Measurements from ENCODE around the gene MAP2K7.
"Not testable (repeated sequence)": the region's sequence is repeated elsewhere in the genome, so short reads cannot be mapped to it uniquely, and the experiment has no call there.

The MAP2K7 gene

DNA sequence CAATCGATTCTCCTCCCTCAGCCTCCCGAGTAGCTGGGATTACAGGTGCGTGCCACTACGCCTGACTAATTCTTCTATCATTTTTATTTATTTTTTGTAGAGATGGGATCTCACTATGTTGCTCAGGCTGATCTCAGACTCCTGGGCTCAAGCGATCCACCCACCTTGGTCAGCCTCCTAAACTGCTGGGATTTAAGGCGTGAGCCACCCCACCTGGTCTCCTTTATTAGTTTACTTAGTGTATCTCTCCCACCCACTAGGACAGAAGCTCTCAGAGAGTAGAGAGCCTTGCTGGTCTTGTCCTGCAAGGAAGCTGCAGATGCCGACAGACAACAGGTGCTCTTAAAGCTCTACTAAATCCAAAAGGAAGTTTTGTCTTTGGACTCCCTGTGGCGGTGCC, 17.9 kb upstream of the MAP2K7 start:
- no peak for DNase-seq

DNA sequence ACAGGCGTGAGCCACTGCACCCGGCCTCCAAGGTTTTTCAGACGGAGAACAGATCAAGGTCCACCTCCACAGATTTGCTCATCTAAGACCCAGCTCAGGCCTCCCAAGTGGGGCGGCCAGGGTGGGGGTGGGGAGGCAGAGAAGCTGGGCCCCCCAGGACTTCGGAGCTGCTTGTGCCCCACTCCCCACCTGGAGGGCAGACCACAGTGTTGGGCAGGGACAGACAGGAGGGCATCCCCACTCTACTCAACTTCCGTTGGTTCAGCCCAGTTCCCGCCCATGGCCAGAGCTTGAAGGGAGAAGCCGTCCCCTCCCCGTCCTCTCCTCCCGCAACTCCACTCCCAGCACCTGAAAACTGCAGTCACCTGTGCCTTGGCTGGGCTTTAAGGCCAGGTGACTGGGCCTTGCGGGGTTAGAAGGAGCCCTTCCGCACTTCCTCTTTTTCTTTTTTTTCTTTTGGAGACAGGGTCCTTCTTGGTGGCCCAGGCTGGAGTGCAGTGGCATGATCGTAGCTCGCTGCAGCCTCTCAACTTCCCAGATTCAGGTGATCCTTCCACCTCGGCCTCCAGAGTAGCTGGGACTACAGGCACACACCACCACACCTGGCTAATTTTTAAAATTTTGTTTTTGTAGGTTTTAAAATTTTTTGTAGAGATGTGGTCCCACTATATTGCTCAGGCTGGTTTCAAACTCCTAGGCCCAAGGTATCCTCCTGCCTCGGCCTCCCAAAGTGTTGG, 16.1 kb upstream of the MAP2K7 start:
- no peak for DNase-seq

DNA sequence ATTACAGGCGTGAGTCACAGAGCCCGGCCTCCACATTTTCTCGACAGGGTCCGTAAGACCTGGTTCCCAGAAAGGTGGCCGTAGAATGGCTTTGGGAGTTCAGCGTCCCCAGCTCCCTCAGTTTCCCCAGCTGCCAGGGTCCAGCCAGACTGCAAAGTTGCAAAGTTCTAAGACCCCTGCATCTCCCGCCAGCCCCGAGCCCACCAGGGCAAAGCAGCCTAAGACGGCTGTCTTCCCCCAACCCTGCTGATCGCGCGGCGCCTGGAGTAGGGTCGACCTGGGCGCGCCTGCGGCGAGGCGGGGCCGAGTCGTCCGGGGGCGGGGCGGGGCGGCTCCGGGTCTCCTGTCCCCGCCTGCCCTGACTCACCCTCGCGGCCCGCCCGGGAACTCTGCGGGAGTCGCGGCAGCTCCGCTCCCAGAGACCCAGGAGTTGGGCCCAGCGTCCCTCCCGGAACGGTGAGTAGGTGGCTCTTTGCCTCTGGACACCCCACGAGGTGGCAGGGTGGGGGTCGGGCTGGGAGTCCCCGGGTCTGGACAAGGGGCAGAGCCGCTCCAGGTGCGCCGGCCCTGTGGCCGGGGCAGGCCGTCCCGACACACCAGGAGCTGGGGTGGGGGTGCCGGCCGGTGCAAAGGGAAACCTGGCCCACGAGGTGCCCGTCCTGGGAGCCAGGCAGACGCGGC, 15.4 kb upstream of the MAP2K7 start, which contains the start of gene LRRC8E:
LRRC8E (plus strand) TSS at position 366 of the 681 bp plus-strand sequence. CDS start 7,094 bp downstream, outside the sequence.
- no peak for DNase-seq

DNA sequence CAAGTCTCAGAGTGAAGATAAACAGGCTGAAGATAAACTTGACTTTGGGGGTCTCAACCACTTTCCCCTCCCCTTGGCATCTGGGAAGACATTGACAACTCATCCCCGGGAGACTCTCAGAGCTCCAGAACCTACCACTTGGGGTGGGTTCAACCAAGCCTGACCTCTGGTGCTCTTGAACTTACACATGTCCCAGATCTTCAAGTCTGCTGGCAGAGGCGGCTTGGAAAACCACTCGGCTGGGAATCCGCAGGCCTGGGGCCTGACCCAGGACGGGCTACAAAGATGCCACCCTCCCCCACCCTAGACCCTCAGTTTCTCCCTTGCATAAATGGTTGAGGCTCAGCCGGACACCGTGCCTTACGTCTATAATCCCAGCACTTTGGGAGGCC, 14.9 kb upstream of the MAP2K7 start:
- no peak for DNase-seq

DNA sequence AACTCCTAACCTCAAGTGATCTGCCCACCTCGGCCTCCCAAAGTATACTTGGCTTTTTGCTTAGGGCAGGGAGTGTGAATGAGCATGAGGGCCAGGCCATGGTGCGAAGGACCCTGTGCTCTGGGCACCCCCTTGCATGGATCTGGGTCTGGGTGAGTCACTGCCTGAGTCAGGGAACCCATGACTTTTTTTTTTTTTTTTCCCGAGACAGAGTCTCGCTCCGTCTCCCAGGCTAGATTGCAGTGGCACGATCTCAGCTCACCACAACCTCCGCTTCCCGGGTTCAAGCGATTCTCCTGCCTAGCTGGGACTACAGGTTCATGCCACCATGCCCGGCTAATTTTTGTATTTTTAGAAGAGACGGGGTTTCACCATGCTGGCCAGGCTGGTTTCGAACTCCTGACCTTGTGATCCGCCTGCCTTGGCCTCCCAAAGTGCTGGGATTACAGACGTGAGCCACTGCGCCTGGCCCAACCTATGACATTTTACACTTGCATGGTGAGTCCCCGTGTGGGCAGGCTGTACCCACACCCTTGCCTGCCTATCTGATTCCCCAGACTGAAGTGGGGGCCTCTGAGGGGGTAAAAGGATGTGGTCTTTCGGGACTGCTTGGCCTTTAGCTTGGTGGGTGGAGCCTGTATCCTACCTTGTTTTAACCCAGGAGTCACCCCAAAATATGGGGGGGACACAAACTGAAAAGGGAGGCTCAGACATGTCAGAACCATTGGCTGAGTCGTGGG, 10.1 kb upstream of the MAP2K7 start:
- DNase-seq: not testable (repeated sequence)

DNA sequence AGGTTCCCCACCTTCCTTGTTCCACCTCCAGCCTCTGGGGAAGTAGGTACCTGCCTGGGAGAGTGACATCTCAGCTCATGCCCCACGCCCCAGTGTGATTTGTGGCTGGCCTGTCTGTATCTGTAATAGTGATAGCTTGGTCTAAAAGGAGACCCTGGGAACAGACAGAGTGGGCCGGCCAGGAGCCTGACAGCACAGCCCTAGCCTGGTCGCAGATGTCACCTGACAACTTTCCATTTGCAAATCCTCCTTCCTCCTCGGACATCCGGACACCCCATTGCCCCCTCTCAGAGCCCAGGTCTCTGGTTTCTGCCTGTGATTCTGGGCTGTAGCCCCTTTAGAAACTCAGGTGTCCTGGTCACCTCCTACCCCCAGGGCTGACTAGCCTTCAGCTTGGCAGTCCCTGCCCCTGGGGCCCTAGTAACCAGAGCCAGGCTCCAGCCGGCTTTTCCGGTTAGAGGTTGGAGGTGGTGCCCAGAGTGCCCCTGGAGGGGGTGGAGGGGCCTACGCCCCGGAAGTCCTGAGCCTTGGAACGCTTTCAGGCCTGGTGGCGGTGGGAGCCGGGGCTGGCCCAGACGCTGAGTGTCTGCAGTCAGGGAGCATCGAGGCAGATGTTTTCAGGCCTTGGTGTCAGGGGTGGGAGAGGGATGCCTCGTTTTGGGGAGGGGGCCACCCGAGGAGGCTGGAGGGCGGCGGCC, 8.9 kb upstream of the MAP2K7 start:
- DNase-seq: no peak

DNA sequence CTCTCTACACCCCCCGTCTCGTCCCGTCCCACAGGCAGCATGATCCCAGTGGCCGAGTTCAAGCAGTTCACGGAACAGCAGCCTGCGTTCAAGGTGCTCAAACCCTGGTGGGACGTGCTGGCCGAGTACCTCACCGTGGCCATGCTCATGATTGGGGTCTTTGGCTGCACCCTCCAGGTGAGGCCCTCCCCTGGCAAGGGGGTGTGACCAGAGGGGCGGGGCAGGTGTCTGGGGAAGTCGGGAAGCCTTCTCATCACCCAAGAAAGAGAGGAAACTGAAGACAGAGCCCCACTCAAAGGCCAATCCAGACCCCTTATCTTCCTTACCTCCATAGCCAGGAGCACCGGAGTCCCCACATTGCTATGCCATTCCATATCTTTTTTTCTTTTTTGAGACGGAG, 8.1 kb upstream of the MAP2K7 start:
- DNase-seq: no peak

DNA sequence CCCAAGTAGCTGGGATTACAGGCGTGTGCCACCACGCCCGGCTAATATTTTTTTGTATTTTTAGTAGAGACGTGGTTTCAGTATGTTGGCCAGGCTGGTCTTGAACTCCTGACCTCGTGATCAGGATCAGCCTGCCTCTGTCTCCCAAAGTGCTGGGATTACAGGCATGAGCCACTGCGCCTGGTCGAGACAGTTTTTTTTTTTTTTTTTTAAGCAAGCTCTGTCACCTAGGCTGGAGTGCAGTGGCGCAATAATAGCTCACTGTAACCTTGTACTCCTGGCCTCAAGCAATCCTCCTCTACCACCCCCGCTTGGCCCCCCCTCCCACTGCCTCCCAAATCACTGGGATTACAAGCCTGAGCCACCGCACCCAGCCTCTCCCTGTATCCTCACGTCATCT, 6.4 kb upstream of the MAP2K7 start:
- no peak for DNase-seq

DNA sequence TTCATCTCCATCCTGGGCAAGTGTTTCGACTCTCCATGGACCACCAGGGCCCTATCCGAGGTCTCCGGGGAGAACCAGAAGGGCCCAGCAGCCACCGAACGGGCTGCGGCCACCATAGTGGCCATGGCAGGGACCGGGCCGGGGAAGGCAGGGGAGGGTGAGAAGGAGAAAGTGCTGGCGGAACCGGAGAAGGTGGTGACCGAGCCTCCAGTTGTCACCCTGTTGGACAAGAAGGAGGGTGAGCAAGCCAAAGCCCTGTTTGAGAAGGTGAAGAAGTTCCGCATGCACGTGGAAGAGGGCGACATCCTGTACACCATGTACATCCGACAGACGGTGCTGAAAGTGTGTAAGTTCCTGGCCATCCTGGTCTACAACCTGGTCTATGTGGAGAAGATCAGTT, 4.7 kb upstream of the MAP2K7 start:
- no peak for DNase-seq

DNA sequence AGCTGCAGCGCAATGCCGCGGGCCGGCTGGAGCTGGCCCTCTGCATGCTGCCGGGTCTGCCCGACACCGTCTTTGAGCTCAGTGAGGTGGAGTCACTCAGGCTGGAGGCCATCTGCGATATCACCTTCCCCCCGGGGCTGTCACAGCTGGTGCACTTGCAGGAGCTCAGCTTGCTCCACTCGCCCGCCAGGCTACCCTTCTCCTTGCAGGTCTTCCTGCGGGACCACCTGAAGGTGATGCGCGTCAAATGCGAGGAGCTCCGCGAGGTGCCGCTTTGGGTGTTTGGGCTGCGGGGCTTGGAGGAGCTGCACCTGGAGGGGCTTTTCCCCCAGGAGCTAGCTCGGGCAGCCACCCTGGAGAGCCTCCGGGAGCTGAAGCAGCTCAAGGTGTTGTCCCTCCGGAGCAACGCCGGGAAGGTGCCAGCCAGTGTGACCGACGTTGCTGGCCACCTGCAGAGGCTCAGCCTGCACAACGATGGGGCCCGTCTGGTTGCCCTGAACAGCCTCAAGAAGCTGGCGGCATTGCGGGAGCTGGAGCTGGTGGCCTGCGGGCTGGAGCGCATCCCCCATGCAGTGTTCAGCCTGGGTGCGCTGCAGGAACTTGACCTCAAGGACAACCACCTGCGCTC, 3.8 kb upstream of the MAP2K7 start:
- no peak for DNase-seq

DNA sequence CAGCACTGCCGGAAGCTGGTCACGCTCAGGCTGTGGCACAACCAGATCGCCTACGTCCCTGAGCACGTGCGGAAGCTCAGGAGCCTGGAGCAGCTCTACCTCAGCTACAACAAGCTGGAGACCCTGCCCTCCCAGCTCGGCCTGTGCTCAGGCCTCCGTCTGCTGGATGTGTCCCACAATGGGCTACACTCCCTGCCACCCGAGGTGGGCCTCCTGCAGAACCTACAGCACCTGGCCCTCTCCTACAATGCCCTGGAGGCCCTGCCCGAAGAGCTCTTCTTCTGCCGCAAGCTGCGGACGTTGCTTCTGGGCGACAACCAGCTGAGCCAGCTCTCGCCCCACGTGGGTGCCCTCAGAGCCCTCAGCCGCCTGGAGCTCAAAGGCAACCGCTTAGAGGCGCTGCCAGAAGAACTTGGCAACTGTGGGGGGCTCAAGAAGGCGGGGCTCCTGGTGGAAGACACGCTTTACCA, 3.2 kb upstream of the MAP2K7 start:
- no peak for DNase-seq

DNA sequence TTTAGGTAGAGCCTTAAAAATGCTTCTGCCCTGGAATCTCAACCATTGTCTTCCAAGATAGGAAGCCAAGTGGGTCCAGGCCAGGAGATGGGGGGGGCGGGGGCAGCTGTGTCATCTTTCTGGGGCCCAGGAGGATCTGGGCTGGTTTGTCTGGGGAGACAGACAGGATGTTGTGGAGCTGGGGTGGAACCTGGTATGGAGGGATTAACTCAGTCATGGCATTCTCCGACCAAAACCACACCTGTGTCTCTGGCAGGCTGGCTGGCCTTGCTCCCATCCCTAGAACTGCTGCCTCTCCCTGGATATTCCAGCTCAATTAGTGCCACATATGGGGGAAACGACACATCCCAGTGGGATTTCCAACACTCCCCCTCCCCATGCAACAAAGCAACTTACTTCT, 2.7 kb upstream of the MAP2K7 start:
- no peak for DNase-seq

DNA sequence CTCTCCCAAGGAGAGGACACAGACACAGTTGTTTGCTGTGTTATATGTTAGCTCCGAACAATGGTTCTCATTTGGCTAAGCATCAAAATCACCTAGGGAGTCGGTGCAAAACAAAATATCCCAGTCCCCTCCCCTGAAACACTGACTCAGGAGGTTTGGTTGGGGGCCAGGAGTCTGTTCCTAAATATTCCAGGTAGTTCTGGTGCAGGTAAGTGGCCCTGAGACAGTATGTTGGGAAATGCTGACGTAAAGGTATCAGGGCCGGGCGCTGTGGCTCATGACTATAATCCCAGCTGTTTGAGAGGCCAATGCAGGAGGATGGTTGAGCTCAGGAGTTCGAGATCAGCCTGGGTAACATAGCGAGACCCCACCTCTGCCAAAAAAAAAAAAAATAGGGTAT, 2.3 kb upstream of the MAP2K7 start:
- no peak for DNase-seq

DNA sequence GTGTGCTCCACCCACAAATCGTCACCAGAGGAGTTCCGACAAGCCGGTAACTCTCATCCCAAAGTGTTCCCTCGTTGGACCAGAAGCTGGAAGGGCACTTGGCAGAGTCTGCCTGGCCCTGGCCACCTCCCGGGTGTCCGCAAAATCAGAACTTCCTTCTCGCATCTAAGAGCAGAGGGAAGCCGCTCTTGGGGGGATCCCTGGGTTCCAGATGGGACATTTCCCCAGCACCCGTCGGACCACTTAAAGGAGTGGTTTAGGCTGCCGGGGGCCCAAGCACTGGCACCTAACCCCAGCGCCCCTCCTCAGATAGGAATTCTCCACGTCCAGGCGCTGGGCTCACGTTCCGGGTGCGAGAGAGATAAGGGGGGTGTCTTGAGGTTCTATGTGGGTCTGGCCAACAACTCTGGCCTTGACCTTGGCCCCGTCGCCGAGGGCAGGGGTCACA, 857 bp upstream of the MAP2K7 start:
- DNase-seq: no peak

DNA sequence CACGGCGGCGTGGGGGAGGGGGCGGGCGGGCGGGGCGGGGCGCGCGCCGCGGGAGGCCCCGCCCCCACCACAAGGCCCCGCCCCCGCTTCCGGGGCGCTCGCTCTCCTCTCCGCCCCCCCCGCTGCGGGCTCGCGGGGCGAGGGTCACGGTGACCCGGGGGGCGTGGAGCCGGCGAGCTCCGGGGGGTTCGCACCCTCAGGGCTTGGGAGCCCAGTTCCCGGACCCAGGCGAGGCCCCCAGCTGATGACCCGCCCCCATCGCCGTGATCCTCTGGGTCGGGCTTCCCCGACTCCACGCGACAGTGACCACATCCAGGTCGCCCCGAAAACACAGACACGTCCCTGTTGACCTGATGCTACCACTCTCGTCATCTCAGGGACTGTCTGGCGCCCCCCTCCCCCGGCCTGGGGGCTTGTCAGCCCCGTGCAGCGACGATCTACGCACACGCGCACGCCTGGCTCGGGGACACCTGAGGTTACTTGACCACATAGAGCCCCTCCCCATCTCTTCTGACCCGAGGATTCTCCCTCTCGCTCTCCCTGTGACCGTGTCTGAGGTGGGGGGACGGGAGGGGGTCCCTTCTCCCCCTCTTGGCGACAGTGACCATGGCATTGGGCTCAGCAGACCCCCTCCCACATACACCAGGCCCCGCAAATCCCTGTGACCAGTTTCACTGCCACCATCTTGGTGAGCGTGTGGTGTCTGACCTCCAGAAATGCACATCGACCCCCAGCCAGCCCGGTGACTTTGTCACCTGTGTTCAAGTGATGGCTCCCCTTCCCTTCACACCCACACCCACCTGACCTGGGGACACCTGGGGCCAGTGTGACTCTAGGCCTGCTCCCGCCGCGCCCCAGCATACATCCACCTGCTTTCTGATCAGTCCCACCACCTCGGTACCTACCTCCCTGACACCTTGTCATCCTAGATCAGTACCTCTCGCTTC, 670 bp downstream of the MAP2K7 start:
- DNase-seq: peak; percentile 69

DNA sequence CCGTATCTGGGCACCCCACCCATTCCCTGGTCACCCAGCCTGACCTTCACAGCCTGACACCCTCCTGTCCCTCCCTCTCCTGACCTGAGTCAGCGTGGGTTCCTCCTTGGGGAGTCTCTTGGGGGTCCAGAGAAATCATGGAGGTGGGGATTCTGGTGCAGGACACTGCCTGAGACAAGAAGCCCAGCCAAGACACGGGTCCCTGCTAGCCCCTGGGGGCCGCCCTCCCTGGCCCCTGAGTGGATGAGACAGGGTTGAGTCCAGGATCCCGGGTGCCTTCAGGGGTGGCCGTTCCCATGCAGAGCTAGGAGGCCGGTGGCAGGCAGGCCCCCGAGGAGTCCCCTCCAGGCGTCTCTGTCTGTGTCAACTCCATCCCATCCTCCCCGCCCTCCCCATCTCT, 1.6 kb downstream of the MAP2K7 start:
- no peak for DNase-seq

DNA sequence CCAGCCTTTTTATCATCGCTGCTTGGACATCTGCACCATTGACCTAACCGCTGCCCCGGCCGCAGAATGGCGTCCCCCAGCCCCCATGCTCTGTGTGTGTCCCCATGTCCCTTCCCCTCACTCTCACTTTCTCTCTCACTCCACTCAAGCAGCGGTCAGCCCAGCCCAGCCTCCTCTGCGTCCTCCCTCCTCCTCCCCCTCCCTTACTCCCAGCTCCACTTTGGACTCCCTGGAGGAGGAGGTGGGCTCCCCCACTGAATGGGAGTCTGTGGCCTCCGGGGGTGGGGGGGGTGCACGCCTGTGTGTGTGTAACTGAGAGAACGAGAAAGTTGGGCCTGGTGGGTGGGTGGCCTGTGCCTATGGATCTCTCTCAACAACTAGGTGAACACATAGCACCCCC, 2.2 kb downstream of the MAP2K7 start:
- DNase-seq: no peak

DNA sequence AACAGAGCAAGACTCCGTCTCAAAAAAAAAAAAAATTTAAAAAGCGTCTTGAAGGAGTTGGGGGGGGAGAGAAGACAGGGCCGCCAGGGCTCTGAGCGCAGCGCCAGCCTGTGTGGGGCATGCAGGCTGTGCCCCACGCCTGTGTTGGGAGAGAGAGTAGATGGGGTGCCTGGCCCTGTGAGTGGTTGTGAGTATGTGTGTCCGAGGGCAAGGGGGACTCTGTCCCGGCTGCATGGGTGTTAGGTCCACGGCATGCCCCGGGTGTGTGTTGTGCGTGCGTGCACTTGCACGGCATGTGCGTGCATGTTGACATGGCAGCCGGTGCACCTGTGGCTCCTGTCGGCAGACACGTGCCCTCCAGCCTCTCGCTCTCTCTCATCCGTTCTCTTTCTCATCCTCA, 3.4 kb downstream of the MAP2K7 start:
- no peak for DNase-seq

DNA sequence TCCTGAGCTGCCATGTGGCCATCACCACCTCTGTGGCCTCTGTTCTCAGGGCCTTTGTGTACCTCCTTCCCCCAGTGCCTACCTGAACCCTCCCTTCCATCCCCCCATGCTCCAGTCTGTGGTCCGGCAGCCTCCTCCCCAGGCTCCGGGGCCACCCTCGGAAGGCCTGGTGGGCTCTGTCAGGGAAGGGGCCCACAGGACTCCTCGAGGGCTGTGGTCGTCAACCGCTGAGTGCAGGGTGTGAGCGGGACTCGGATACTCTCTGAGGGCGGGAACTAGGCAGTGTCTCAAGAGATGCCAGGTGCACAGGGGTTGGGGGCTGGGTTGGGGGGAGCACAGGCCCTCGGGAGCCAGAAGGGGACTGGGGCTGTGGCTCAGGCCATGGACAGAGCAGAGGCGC, 3.9 kb downstream of the MAP2K7 start:
- DNase-seq: no peak

DNA sequence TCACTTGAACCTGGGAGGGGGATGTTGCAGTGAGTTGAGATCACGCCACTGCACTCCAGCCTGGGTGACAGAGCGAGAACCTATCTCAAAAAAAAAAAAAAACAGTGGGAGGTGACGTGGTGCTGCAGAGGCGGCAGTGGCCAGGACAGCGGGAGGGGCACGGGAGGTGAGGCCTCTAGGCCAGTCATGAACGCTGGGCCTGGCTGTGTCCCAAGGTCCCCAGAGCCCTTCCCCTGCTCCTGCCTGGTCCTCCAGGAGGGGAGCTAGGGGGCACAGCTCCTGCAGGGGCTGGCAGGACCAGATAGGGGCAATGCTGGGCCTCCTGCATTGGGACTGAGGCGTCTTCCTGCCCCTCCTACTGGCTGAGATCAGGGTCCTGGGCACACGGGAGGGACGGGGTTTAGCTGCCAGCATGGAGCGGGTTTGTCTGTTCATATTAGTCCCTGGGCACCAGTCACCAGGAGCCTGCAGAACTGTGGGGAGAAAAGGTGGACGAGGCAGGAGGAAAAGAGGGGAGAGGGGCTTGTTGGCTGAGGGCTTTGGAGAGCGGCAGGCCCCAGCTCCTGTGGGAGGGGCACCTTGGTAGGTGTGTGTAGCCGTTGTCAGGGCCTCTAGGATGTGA, 4.5 kb downstream of the MAP2K7 start:
- no peak for DNase-seq
